Tibial nerve (tissue), 4 donors: ENCODE data around the gene NDUFB1. TPM values are rescaled to one million over a fixed set of nuclear protein-coding genes. Genes with fewer than 3 reads are reported as not detected.

Experiments used
- DNase-seq, 2 donors: peaks; one replicate each; pipeline ENCODE4 v3.0.0-alpha.2; 2019; ENCODE audit warnings: low spot score in 2 of 2
- H3K27ac ChIP-seq, 4 donors: fragments of 200-600 bp; sonication (generic) in 3 of 4; one replicate each; pipeline ENCODE4 v1.5.1; 2017 to 2019; ENCODE audit warnings: mild to moderate bottlenecking in 1 of 4
- H3K27me3 ChIP-seq, 2 donors: fragments of 200-600 bp; sonication (generic) in 1 of 2; one replicate each; pipeline versions ENCODE4 v1.5.1 to v1.6.0; 2017 to 2019
- H3K36me3 ChIP-seq, 3 donors: fragments of 200-600 bp; sonication (generic); one replicate each; pipeline ENCODE4 v1.5.1; 2018 to 2019
- H3K4me1 ChIP-seq, 4 donors: fragments of 200-600 bp; sonication (generic) in 3 of 4; one replicate each; pipeline ENCODE4 v1.5.1; 2017 to 2019
- H3K4me3 ChIP-seq, 4 donors: fragments of 200-600 bp; sonication (generic) in 3 of 4; one replicate each; pipeline ENCODE4 v1.5.1; 2017 to 2019; ENCODE audit warnings: mild to moderate bottlenecking in 1 of 4, moderate library complexity in 1 of 4
- H3K9me3 ChIP-seq, 4 donors: fragments of 200-600 bp; sonication (generic) in 3 of 4; one replicate each; pipeline ENCODE4 v1.5.1; 2017 to 2019
- CTCF ChIP-seq, 5 experiments: fragments of 200-600 bp in 3 of 5; fragments of 450-650 bp in 2 of 5; sonication (generic) in 3 of 5; IDR thresholded peaks; one replicate each; pipeline ENCODE4 v1.5.1; 2016 to 2019; ENCODE audit warnings: antibody characterized with exemption in 5 of 5, mild to moderate bottlenecking in 3 of 5, moderate library complexity in 2 of 5
- EP300 ChIP-seq, 2 donors: sonication (generic); formaldehyde crosslinking; IDR thresholded peaks; one replicate each; pipeline ENCODE4 v1.6.1; 2017; ENCODE audit warnings: antibody characterized with exemption in 2 of 2, mild to moderate bottlenecking in 1 of 2
- POLR2A ChIP-seq, 2 donors: fragments of 450-650 bp; IDR thresholded peaks; one replicate each; pipeline ENCODE4 v1.6.1; 2017; ENCODE audit warnings: antibody characterized with exemption in 2 of 2, mild to moderate bottlenecking in 2 of 2, moderate library complexity in 2 of 2
- WGBS, 2 donors: methylation state at CpG; one replicate each; pipeline ENCODE4 v1.1.5; 2018; 5-methylcytosine and 5-hydroxymethylcytosine counted together
- total RNA-seq, 4 donors: library from RNA; depleted of rRNA; stranded (reverse); fragments of >200 nt; gene quantifications; one replicate each; pipeline ENCODE4 v1.1.0, GENCODE V29; 2016

NDUFB1 gene
- 100 to 1,000 TPM in 3 of 4 donors, 10 to 100 TPM in 1; 81.0 to 322 (median 262) TPM for total RNA-seq

- Histone ChIP-seq H3K27me3 (no peaks in the 10 kb centered on the region), H3K9me3 (no peaks in the 10 kb centered on the region), H3K27ac (peak within 1 kb of the TSS; percentile 87 to 96 (median 92)), H3K4me1 (peaks cover 0 to 59% (median 25%) of the 10 kb centered on the region in 4 donors), H3K36me3 (peaks cover 0 to 30% (median 0%) of the 10 kb centered on the region in 3 donors), H3K4me3 (peak within 1 kb of the TSS; percentile 77 to 97 (median 84))
- DNase-seq, result peak; percentile 52 to 78
- 0% methylated on average over 44 to 49 of the region's 55 CpGs for WGBS, 2 donors
- peak in 2 of 5 experiments; percentile 48 to 58 for TF ChIP-seq CTCF (IDR thresholded peaks at IDR 0.05)
- peak; percentile 43 to 69 for TF ChIP-seq POLR2A (IDR thresholded peaks at IDR 0.05)
- TF ChIP-seq EP300 (IDR thresholded peaks at IDR 0.05), result peak; percentile 19 to 87
Observed at GRCh38 chr14:92121670-92122350, at the start of gene NDUFB1, which contains the start of gene CPSF2. NDUFB1 (minus strand) TSS chr14:92121706; CDS start chr14:92117637, 4,069 bp downstream. CPSF2 (plus strand) TSS chr14:92121969; CDS start chr14:92130985, 9,016 bp downstream.

- no peaks in the 10 kb centered on the region for H3K27me3 ChIP-seq
- WGBS, 2 donors, result 93% methylated on average over 2 of the region's 2 CpGs
- peaks cover 0 to 5% (median 0%) of the 10 kb centered on the region in 4 donors for H3K9me3 ChIP-seq
- H3K4me3 ChIP-seq, result no peak overlapping the region
- peaks cover 0 to 68% (median 10%) of the 10 kb centered on the region in 3 donors for H3K36me3 ChIP-seq
- TF ChIP-seq EP300 (IDR thresholded peaks at IDR 0.05) (no peak), CTCF (IDR thresholded peaks at IDR 0.05) (no peak), POLR2A (IDR thresholded peaks at IDR 0.05) (no peak)
- peaks cover 0 to 17% (median 3%) of the 10 kb centered on the region in 4 donors for H3K4me1 ChIP-seq
- no peak overlapping the region for H3K27ac ChIP-seq
- DNase-seq, result no peak
Observed at GRCh38 chr14:92164958-92165357, 43.5 kb upstream of the NDUFB1 start.

- Histone ChIP-seq H3K36me3 (peaks cover 0 to 79% (median 10%) of the 10 kb centered on the region in 3 donors), H3K4me1 (peaks cover 0 to 17% (median 3%) of the 10 kb centered on the region in 4 donors), H3K4me3 (no peak overlapping the region), H3K27me3 (no peaks in the 10 kb centered on the region), H3K9me3 (peaks cover 0 to 5% (median 0%) of the 10 kb centered on the region in 4 donors), H3K27ac (peak overlapping the region in 2 of 4 donors; percentile 44 to 74)
- 50% methylated on average over 3 of the region's 3 CpGs for WGBS, 2 donors
- TF ChIP-seq EP300 (IDR thresholded peaks at IDR 0.05), result no peak
- no peak for TF ChIP-seq CTCF (IDR thresholded peaks at IDR 0.05)
- TF ChIP-seq POLR2A (IDR thresholded peaks at IDR 0.05), result no peak
- DNase-seq, result no peak
Observed at GRCh38 chr14:92161521-92161920, 40.0 kb upstream of the NDUFB1 start.

GRCh38 chr14:92160619-92161018 lies 39.1 kb upstream of the NDUFB1 start:
- peaks cover 0 to 17% (median 3%) of the 10 kb centered on the region in 4 donors for H3K4me1 ChIP-seq
- H3K9me3 ChIP-seq, result peaks cover 0 to 5% (median 0%) of the 10 kb centered on the region in 4 donors
- peak overlapping the region in 2 of 4 donors; percentile 44 to 74 for H3K27ac ChIP-seq
- peak in 1 of 2 donors; percentile 7 for DNase-seq
- TF ChIP-seq EP300 (IDR thresholded peaks at IDR 0.05) (peak in 1 of 2 donors; percentile 55), POLR2A (IDR thresholded peaks at IDR 0.05) (no peak)
- H3K4me3 ChIP-seq, result no peak overlapping the region
- 24 to 25% methylated on average over 4 of the region's 4 CpGs for WGBS, 2 donors
- no peaks in the 10 kb centered on the region for H3K27me3 ChIP-seq
- H3K36me3 ChIP-seq, result peaks cover 0 to 76% (median 10%) of the 10 kb centered on the region in 3 donors

- no peaks in the 10 kb centered on the region for H3K9me3 ChIP-seq
- H3K27ac ChIP-seq, result no peak overlapping the region
- no peak for DNase-seq
- no peak overlapping the region for H3K4me3 ChIP-seq
- peaks cover 0 to 6% (median 2%) of the 10 kb centered on the region in 4 donors for H3K4me1 ChIP-seq
- H3K27me3 ChIP-seq, result no peaks in the 10 kb centered on the region
- TF ChIP-seq CTCF (IDR thresholded peaks at IDR 0.05) (no peak), EP300 (IDR thresholded peaks at IDR 0.05) (no peak), POLR2A (IDR thresholded peaks at IDR 0.05) (no peak)
- peaks cover 0 to 57% (median 0%) of the 10 kb centered on the region in 3 donors for H3K36me3 ChIP-seq
- 38 to 39% methylated on average over 3 of the region's 3 CpGs for WGBS, 2 donors
Observed at GRCh38 chr14:92154283-92154942, 32.9 kb upstream of the NDUFB1 start.
